Measurements from ENCODE around the gene RNASEH1. TPM values are rescaled to one million over a fixed set of nuclear protein-coding genes. Genes with fewer than 3 reads are reported as not detected.

The RNASEH1 gene
- total RNA-seq, 2 donors from 2014 or later, result 15.0 to 26.2 TPM

DNA sequence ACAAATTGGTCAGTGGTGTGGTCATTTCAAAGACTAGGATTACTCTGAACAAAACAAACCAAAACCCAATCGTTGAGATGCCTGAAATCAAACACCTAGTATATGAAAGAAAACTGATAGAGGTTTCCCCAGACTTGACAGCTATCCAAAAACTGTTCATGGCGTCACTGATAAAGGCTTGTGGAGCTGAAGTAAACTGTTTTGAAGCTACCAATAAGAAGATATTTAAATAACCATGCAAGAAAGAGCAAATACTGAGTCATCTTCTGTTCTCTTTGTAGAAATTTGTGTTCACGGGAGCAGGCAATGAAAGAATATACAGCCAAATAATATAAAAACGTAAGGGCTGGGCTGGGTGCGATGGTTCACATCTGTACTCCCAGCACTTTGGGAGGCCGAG lies 29.3 kb upstream of the RNASEH1 start:
- TF ChIP-seq, protein P1, sequence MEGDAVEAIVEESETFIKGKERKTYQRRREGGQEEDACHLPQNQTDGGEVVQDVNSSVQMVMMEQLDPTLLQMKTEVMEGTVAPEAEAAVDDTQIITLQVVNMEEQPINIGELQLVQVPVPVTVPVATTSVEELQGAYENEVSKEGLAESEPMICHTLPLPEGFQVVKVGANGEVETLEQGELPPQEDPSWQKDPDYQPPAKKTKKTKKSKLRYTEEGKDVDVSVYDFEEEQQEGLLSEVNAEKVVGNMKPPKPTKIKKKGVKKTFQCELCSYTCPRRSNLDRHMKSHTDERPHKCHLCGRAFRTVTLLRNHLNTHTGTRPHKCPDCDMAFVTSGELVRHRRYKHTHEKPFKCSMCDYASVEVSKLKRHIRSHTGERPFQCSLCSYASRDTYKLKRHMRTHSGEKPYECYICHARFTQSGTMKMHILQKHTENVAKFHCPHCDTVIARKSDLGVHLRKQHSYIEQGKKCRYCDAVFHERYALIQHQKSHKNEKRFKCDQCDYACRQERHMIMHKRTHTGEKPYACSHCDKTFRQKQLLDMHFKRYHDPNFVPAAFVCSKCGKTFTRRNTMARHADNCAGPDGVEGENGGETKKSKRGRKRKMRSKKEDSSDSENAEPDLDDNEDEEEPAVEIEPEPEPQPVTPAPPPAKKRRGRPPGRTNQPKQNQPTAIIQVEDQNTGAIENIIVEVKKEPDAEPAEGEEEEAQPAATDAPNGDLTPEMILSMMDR (IDR thresholded peaks at IDR 0.05), result no peak
- no peak overlapping the region for H3K27ac ChIP-seq
- H3K36me3 ChIP-seq, result no peaks in the 10 kb centered on the region
- no peaks in the 10 kb centered on the region for H3K27me3 ChIP-seq (replicated peaks; ENCODE audit: insufficient read depth)
- ATAC-seq (ENCODE audit: insufficient number of reproducible peaks, low FRiP score, low read depth), result no peak
- no peaks in the 10 kb centered on the region for H3K9me3 ChIP-seq
- no peak for DNase-seq (ENCODE audit: low spot score)
- H3K4me3 ChIP-seq, result no peak overlapping the region
- no peaks in the 10 kb centered on the region for H3K4me1 ChIP-seq (ENCODE audit: control insufficient read depth in 1 of 2, low read depth in 2 of 2)

DNA sequence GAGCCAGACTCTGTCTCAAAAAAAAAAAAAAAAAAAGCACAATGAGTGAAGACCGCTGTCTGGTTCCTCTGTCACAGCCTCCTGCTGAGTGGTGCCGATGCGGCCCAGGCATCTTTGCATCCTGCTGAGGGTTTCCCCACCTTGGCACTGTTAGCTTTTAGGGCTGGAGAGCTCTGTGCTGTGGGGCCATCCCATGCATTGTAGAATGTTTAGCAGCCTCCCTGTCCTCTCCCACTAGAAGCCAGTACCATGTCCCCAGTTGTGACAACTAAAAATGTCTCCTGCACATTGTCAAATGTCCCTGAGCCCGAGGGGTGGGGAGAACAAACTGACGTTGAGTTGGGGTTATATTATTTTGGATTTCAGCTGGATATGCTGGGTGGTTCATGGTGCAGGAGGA lies 28.9 kb upstream of the RNASEH1 start:
- Histone ChIP-seq H3K9me3 (no peaks in the 10 kb centered on the region), H3K27me3 (replicated peaks; ENCODE audit: insufficient read depth) (no peaks in the 10 kb centered on the region), H3K4me1 (ENCODE audit: control insufficient read depth in 1 of 2, low read depth in 2 of 2) (no peaks in the 10 kb centered on the region), H3K27ac (no peak overlapping the region), H3K4me3 (no peak overlapping the region), H3K36me3 (no peaks in the 10 kb centered on the region)
- DNase-seq (ENCODE audit: low spot score), result no peak
- ATAC-seq (ENCODE audit: insufficient number of reproducible peaks, low FRiP score, low read depth), result no peak
- TF ChIP-seq, protein P1 (IDR thresholded peaks at IDR 0.05), result no peak

DNA sequence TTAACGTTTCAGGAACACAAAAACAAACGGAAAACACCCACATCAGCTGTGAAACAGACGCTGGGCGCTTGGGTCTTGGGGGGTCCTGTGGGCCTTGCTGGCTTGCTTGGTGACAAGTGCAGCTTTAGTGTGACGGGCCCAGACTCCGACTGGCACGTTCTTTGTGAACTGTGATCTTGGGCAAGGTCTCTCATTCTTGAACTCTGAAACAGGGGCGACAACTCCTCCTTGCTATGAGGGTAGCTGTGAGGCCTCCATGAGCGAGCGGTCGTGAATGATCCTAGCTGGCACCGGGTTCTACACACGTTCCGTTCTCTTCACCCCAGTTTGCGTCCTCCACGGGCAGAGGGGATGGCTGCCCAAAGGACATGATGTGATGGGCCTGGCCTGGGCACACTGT lies 28.1 kb upstream of the RNASEH1 start:
- ATAC-seq (ENCODE audit: insufficient number of reproducible peaks, low FRiP score, low read depth), result no peak
- Histone ChIP-seq H3K9me3 (no peaks in the 10 kb centered on the region), H3K4me3 (no peak overlapping the region), H3K36me3 (no peaks in the 10 kb centered on the region), H3K4me1 (ENCODE audit: control insufficient read depth in 1 of 2, low read depth in 2 of 2) (no peaks in the 10 kb centered on the region), H3K27ac (no peak overlapping the region), H3K27me3 (replicated peaks; ENCODE audit: insufficient read depth) (no peaks in the 10 kb centered on the region)
- DNase-seq (ENCODE audit: low spot score), result no peak
- TF ChIP-seq, protein P1 (IDR thresholded peaks at IDR 0.05), result no peak

DNA sequence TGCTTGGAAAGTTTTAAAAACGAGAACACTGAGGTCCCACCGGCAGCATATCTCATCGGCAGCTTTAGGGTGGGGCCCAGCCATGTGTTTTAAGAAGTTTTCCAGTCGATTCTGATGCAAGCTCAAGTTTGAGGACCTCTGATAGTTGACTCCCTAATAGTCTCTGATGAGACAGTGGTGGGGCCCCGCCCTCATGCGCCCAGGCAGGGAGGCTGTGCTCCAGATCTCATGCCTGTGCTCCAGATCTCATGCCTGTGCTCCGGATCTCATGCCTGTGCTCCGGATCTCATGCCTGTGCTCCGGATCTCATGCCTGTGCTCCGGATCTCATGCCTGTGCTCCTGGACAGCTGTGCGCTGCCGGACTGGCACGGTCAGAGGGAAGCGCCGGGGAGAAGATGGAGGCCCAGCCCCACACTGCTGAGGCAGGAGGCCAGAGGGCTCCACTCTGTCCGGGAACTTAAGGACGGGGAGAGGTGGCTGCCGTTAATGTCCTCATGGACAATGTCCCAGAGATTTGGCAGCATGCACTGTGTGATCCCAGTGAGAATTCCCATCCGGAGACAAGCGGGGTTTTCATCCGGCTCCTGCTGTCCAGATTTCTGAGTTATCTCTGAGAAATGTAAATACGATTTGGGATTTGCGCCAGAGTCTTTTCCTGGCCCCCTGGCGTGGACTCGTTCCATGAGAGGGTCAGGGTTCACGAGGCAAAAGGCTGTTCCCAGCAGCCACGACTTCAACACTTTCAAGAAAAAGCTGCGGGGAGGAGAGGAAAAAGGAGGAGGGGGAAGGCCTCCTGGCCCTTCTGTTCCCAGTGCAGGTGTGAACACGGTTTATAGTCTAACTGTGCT lies 27.4 kb upstream of the RNASEH1 start:
- Histone ChIP-seq H3K4me1 (ENCODE audit: control insufficient read depth in 1 of 2, low read depth in 2 of 2) (no peaks in the 10 kb centered on the region), H3K4me3 (no peak overlapping the region), H3K36me3 (peaks cover 5% of the 10 kb centered on the region), H3K27ac (peak overlapping the region in 1 of 2 donors; percentile 47), H3K27me3 (replicated peaks; ENCODE audit: insufficient read depth) (no peaks in the 10 kb centered on the region), H3K9me3 (no peaks in the 10 kb centered on the region)
- TF ChIP-seq, protein P1 (IDR thresholded peaks at IDR 0.05), result no peak
- ATAC-seq (ENCODE audit: insufficient number of reproducible peaks, low FRiP score, low read depth), result no peak
- DNase-seq (ENCODE audit: low spot score), result no peak

DNA sequence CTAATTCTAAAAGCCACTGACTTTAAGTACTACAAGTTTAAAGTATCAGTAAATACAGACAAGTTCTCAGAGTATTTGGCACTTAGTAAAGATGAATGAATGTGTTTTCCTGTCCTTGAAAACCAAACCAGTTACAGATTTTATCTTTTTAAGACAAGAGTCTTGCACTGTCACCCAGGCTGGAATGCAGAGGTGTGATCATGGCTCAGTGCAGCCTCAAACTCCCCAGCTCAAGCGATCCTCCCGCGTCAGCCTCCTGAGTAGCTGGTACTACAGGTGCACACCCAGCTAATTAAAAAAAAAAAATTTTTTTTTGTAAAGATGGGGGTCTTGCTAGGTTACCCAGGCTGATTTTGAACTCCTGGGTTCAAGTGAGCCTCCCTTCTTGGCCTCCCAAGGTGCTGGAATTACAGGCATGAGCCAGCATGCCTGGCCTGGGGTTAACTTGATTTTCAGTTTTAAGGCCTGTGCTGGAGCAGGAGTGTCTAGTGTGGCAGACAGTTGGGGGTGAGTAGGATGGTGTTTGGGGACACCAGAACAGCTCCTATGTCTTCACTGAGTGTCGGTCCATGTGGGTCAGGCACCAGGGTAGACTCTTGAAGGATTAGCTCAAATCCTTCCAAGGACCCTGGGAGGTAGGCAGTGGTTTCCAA lies 26.6 kb upstream of the RNASEH1 start:
- DNase-seq (ENCODE audit: low spot score) (no peak), ATAC-seq (ENCODE audit: insufficient number of reproducible peaks, low FRiP score, low read depth) (no peak)
- Histone ChIP-seq H3K27me3 (replicated peaks; ENCODE audit: insufficient read depth) (no peaks in the 10 kb centered on the region), H3K36me3 (peaks cover 12% of the 10 kb centered on the region), H3K9me3 (no peaks in the 10 kb centered on the region), H3K4me1 (ENCODE audit: control insufficient read depth in 1 of 2, low read depth in 2 of 2) (no peaks in the 10 kb centered on the region), H3K27ac (peak overlapping the region in 1 of 2 donors; percentile 47), H3K4me3 (no peak overlapping the region)
- TF ChIP-seq, protein P1 (IDR thresholded peaks at IDR 0.05), result no peak

Data from thoracic aorta (tissue), 2 donors.